H9 (cell line): ENCODE results near the gene HDHD2. TPM values are rescaled to one million over a fixed set of nuclear protein-coding genes. Genes with fewer than 3 reads are reported as not detected.

Source experiments
- DNase-seq: peaks from one replicate; pipeline ENCODE4 v3.0.0-alpha.2; 2017
- H2AFZ ChIP-seq: one replicate; pipeline ENCODE4 v1.6.1; 2013; ENCODE audit warnings: mild to moderate bottlenecking, low read length, control low read depth, moderate library complexity
- H2AK5ac ChIP-seq: 2 replicates; pipeline ENCODE4 v1.6.1; 2013; ENCODE audit warnings: low read length, control low read depth, mixed read lengths; ENCODE audit not compliant: insufficient read length
- H2BK120ac ChIP-seq: one replicate; pipeline ENCODE4 v1.6.1; 2013; ENCODE audit warnings: low read depth, mild to moderate bottlenecking, low read length, control low read depth, inconsistent platforms; ENCODE audit not compliant: poor library complexity, severe bottlenecking
- H2BK12ac ChIP-seq: 2 replicates; pipeline ENCODE4 v1.6.1; 2013; ENCODE audit warnings: low read length, control low read depth, mixed read lengths, low read depth; ENCODE audit not compliant: insufficient read length
- H2BK15ac ChIP-seq: 2 replicates; pipeline ENCODE4 v1.6.1; 2013; ENCODE audit warnings: low read depth, low read length, control low read depth
- H2BK20ac ChIP-seq: one replicate; pipeline ENCODE4 v1.6.1; 2013; ENCODE audit warnings: low read depth, mild to moderate bottlenecking, low read length, control low read depth, inconsistent platforms; ENCODE audit not compliant: poor library complexity, severe bottlenecking
- H2BK5ac ChIP-seq: 2 replicates; pipeline ENCODE4 v1.6.1; 2013; ENCODE audit warnings: low read length, control low read depth, mixed read lengths; ENCODE audit not compliant: insufficient read length
- H3K14ac ChIP-seq: 2 replicates; pipeline ENCODE4 v1.6.1; 2013; ENCODE audit warnings: low read length, control low read depth; ENCODE audit not compliant: insufficient read depth
- H3K18ac ChIP-seq: 2 replicates; pipeline ENCODE4 v1.6.1; 2013; ENCODE audit warnings: low read depth, mild to moderate bottlenecking, mixed read lengths, low read length, control low read depth; ENCODE audit not compliant: insufficient read length
- H3K23ac ChIP-seq: 2 replicates; pipeline ENCODE4 v1.6.1; 2013; ENCODE audit warnings: low read length, control low read depth, mixed read lengths, low read depth; ENCODE audit not compliant: insufficient read length
- H3K23me2 ChIP-seq: 2 replicates; pipeline ENCODE4 v1.6.1; 2013; ENCODE audit warnings: low read depth, mild to moderate bottlenecking, mixed read lengths, low read length, control low read depth; ENCODE audit not compliant: insufficient read length, poor library complexity, severe bottlenecking
- H3K27ac ChIP-seq: 2 replicates; pipeline ENCODE4 v1.5.1; 2013; ENCODE audit warnings: low read length, control low read depth, mixed read lengths, low read depth; ENCODE audit not compliant: insufficient read length
- H3K27me3 ChIP-seq: 2 replicates; pipeline ENCODE4 v1.6.1; 2013; ENCODE audit warnings: low read length, control low read depth, inconsistent platforms; ENCODE audit not compliant: insufficient read depth
- H3K4ac ChIP-seq: 2 replicates; pipeline ENCODE4 v1.6.1; 2013; ENCODE audit warnings: low read depth, mild to moderate bottlenecking, control low read depth, inconsistent platforms, low read length, moderate library complexity
- H3K4me1 ChIP-seq: 2 replicates; pipeline ENCODE4 v1.6.1; 2013; ENCODE audit warnings: low read length, control low read depth, inconsistent platforms; ENCODE audit not compliant: insufficient read depth
- H3K4me2 ChIP-seq: 2 replicates; pipeline ENCODE4 v1.6.1; 2013; ENCODE audit warnings: low read length, control low read depth, mixed read lengths; ENCODE audit not compliant: insufficient read length, insufficient read depth
- H3K56ac ChIP-seq: 2 replicates; pipeline ENCODE4 v1.6.1; 2013; ENCODE audit warnings: low read depth, mild to moderate bottlenecking, mixed read lengths, low read length, control low read depth; ENCODE audit not compliant: insufficient read length
- H3K79me1 ChIP-seq: 2 replicates; pipeline ENCODE4 v1.6.1; 2013; ENCODE audit warnings: low read depth, mild to moderate bottlenecking, moderate library complexity, low read length, control low read depth, inconsistent platforms; ENCODE audit not compliant: insufficient read depth, poor library complexity, severe bottlenecking
- H3K79me2 ChIP-seq: 2 replicates; pipeline ENCODE4 v1.6.1; 2013; ENCODE audit warnings: low read length, control low read depth, inconsistent platforms; ENCODE audit not compliant: insufficient read depth
- H3K9ac ChIP-seq: 2 replicates; pipeline ENCODE4 v1.6.1; 2013; ENCODE audit warnings: low read length, control low read depth, mixed read lengths; ENCODE audit not compliant: insufficient read length; ENCODE audit errors: extremely low read depth
- H3K9me3 ChIP-seq: one replicate; pipeline ENCODE4 v1.6.1; 2013; ENCODE audit warnings: low read depth, low read length, inconsistent platforms; ENCODE audit not compliant: control insufficient read depth
- H3T11ph ChIP-seq: one replicate; pipeline ENCODE4 v1.6.1; 2013; ENCODE audit warnings: mild to moderate bottlenecking, low read length, control low read depth, inconsistent platforms
- H4K20me1 ChIP-seq: one replicate; pipeline ENCODE4 v1.6.1; 2013; ENCODE audit not compliant: control insufficient read depth, insufficient read length, insufficient read depth
- H4K5ac ChIP-seq: 2 replicates; pipeline ENCODE4 v1.6.1; 2013; ENCODE audit warnings: low read depth, mild to moderate bottlenecking, mixed read lengths, low read length, control low read depth; ENCODE audit not compliant: insufficient read length
- H4K8ac ChIP-seq: replicated peaks from 2 replicates; pipeline ENCODE4 v1.6.1; 2013; ENCODE audit warnings: low read length, control low read depth, mixed read lengths, low read depth; ENCODE audit not compliant: insufficient read length
- H4K91ac ChIP-seq: 2 replicates; pipeline ENCODE4 v1.6.1; 2013; ENCODE audit warnings: low read depth, mild to moderate bottlenecking, moderate library complexity, mixed read lengths, low read length, control low read depth; ENCODE audit not compliant: insufficient read length
- H3K27ac Mint-ChIP-seq, 3 experiments: 2 replicates in 2 of 3; 3 replicates in 1 of 3; pipeline ENCODE4 v1.8.0; 2020 to 2021; ENCODE audit warnings: mixed read lengths in 3 of 3, mild to moderate bottlenecking in 1 of 3, moderate library complexity in 1 of 3
- H3K27me3 Mint-ChIP-seq: 2 replicates; pipeline ENCODE4 v1.8.0; 2021; ENCODE audit warnings: low read depth, mild to moderate bottlenecking, moderate library complexity, mixed read lengths
- H3K36me3 Mint-ChIP-seq, 3 experiments: 2 replicates in 2 of 3; 3 replicates in 1 of 3; pipeline ENCODE4 v1.8.0; 2020 to 2021; ENCODE audit warnings: low read depth in 3 of 3, mixed read lengths in 3 of 3; ENCODE audit not compliant: insufficient read depth in 1 of 3
- H3K4me1 Mint-ChIP-seq, 2 experiments: 2 replicates each; pipeline ENCODE4 v1.8.0; 2020; ENCODE audit warnings: mixed read lengths in 2 of 2
- H3K4me3 Mint-ChIP-seq, 2 experiments: 2 replicates in 1 of 2; 3 replicates in 1 of 2; pipeline ENCODE4 v1.8.0; 2020 to 2021; ENCODE audit warnings: mild to moderate bottlenecking in 2 of 2, mixed read lengths in 2 of 2, moderate library complexity in 1 of 2
- H3K9me3 Mint-ChIP-seq, 2 experiments: 2 replicates in 1 of 2; 3 replicates in 1 of 2; pipeline ENCODE4 v1.8.0; 2020; ENCODE audit warnings: mild to moderate bottlenecking in 2 of 2, mixed read lengths in 2 of 2, moderate library complexity in 1 of 2
- WGBS: extraction: QIAGEN DNeasy Blood & Tissue Kit; methylation state at CpG from one replicate; pipeline ENCODE4 v1.1.7; 2013; ENCODE audit warnings: missing lambda C conversion rate, low lambda C conversion rate, mixed read lengths; ENCODE audit not compliant: insufficient read length; ENCODE audit errors: extremely low coverage; 5-methylcytosine and 5-hydroxymethylcytosine counted together
- total RNA-seq: library from RNA; stranded (reverse); gene quantifications from 2 replicates; pipeline ENCODE4 v1.2.1, GENCODE V29; 2021
- TF ChIP-seq, protein P1 (sequence below): fragments of 200-600 bp; sonication (generic); conservative IDR thresholded peaks from 3 replicates; pipeline ENCODE4 v1.8.0; 2021; ENCODE audit warnings: antibody characterized with exemption, mild to moderate bottlenecking

HDHD2 gene
- total RNA-seq, 1 experiment from 2014 or later: 51.0 TPM

GRCh38 chr18:47080872-47081271 is 69.4 kb downstream of the HDHD2 start:
- H2BK12ac ChIP-seq: no peak overlapping the region
- Mint-ChIP-seq H3K4me1 (peaks cover 0 to 6% of the 10 kb centered on the region in 2 experiments; a peak in 3 of 4 replicates), H3K9me3 (no peaks in the 10 kb centered on the region), H3K36me3 (no peaks in the 10 kb centered on the region; a peak in 1 of 7 replicates), H3K4me3 (no peak overlapping the region), H3K27me3 (no peaks in the 10 kb centered on the region), H3K27ac (no peak overlapping the region)
- peaks cover 3% of the 10 kb centered on the region; the same call in 1 of the 2 replicates for H3K4me1 ChIP-seq
- no peak overlapping the region for H2AFZ ChIP-seq
- no peak overlapping the region for H2BK120ac ChIP-seq
- H4K20me1 ChIP-seq: no peaks in the 10 kb centered on the region
- H3K23ac ChIP-seq: no peak overlapping the region
- no peak overlapping the region for H2AK5ac ChIP-seq
- no peak overlapping the region for H3K4me2 ChIP-seq
- no peak overlapping the region for H3K27ac ChIP-seq
- no peak overlapping the region for H3K14ac ChIP-seq
- no peak overlapping the region for H3K9ac ChIP-seq
- H3K79me2 ChIP-seq: no peaks in the 10 kb centered on the region
- TF ChIP-seq, protein P1, sequence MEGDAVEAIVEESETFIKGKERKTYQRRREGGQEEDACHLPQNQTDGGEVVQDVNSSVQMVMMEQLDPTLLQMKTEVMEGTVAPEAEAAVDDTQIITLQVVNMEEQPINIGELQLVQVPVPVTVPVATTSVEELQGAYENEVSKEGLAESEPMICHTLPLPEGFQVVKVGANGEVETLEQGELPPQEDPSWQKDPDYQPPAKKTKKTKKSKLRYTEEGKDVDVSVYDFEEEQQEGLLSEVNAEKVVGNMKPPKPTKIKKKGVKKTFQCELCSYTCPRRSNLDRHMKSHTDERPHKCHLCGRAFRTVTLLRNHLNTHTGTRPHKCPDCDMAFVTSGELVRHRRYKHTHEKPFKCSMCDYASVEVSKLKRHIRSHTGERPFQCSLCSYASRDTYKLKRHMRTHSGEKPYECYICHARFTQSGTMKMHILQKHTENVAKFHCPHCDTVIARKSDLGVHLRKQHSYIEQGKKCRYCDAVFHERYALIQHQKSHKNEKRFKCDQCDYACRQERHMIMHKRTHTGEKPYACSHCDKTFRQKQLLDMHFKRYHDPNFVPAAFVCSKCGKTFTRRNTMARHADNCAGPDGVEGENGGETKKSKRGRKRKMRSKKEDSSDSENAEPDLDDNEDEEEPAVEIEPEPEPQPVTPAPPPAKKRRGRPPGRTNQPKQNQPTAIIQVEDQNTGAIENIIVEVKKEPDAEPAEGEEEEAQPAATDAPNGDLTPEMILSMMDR: no peak
- H2BK20ac ChIP-seq: no peak overlapping the region
- no peak overlapping the region for H2BK15ac ChIP-seq
- H3K23me2 ChIP-seq: no peaks in the 10 kb centered on the region
- no peak for DNase-seq
- no peak overlapping the region for H4K8ac ChIP-seq
- H2BK5ac ChIP-seq: no peak overlapping the region
- H4K91ac ChIP-seq: no peak overlapping the region
- no peaks in the 10 kb centered on the region for H3K79me1 ChIP-seq
- H4K5ac ChIP-seq: no peak overlapping the region
- H3K9me3 ChIP-seq: no peaks in the 10 kb centered on the region
- H3T11ph ChIP-seq: no peak overlapping the region
- 93% methylated on average over 1 of the region's 2 CpGs for WGBS
- H3K4ac ChIP-seq: no peak overlapping the region
- H3K56ac ChIP-seq: no peak overlapping the region
- H3K18ac ChIP-seq: no peak overlapping the region
- H3K27me3 ChIP-seq: no peaks in the 10 kb centered on the region
